Measurements from ENCODE around the gene RHOJ. TPM values are rescaled to one million over a fixed set of nuclear protein-coding genes. Genes with fewer than 3 reads are reported as not detected.

The RHOJ gene
- total and polyA plus RNA-seq, 9 of the 15 experiments (the other 6 are each of a cell fraction or from before 2014, with no cell fraction given): not detected

DNA sequence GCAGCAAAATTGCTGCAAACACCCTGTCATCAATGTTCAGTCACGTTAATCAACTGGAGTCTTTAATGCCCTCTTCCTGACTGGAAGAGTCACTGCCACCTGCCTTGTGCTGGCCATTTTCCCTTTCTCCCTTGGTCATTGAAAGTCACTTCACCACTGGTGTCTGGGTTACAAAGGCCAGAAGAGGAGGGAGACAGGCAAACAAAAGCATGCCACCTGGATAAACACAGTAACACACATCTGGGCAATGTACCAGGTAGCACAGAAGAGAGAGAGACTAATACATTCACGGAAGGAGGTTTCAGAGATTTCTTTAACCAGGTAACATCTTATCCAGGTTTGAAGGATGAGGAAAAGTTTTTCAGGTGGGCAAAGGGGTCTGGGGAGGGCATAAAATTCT lies 81.8 kb downstream of the RHOJ start:
- H3K9ac ChIP-seq (ENCODE audit: insufficient read depth in 1 of 2, low read depth in 2 of 2, low read length in 2 of 2): no peak overlapping the region
- FAIRE-seq (no peak), ATAC-seq (no peak), DNase-seq (ENCODE audit: extremely low read depth in 1 of 4, low spot score in 3 of 4) (no peak)
- in situ Hi-C loops (cut with MboI): loop anchor here (25.0 kb wide), 1 partner anchor 1399 kb away; no protein-coding TSS in a partner anchor
- 0% methylated on average over 1 of the region's 2 CpGs for WGBS (ENCODE audit: insufficient coverage, low coverage, missing lambda C conversion rate)
- H4K20me1 ChIP-seq (replicated peaks; ENCODE audit: control insufficient read depth, insufficient read depth, low read length): no peaks in the 10 kb centered on the region
- H3K4me2 ChIP-seq (ENCODE audit: insufficient read depth, low read length): no peak overlapping the region
- no peaks in the 10 kb centered on the region for H3K4me1 ChIP-seq (replicated peaks in 1 of 2; ENCODE audit: control insufficient read depth in 2 of 2, insufficient read depth in 2 of 2, low read length in 2 of 2)
- POLR2A ChIA-PET: no interaction called here
- H3K4me3 ChIP-seq: no peak overlapping the region
- CTCF ChIA-PET (ENCODE audit: low intra/inter-chr PET ratio): no interaction called here
- no peaks in the 10 kb centered on the region for H3K36me3 ChIP-seq (ENCODE audit: control insufficient read depth, insufficient read depth, low read length)
- no peak overlapping the region for H3K27ac ChIP-seq (ENCODE audit: extremely low read depth, low read depth, low read length)
- H3K27me3 ChIP-seq (ENCODE audit: control insufficient read depth in 2 of 2, insufficient read depth in 2 of 2, low read length in 2 of 2): 0 out of 5 replicates have a peak, but pooled peaks cover 0 to 9% of the 10 kb centered on the region in 2 experiments
- H3K79me2 ChIP-seq (ENCODE audit: control insufficient read depth, insufficient read depth, low read length): no peaks in the 10 kb centered on the region
- no TSS peak for BruUV-seq (replicated peaks)
- no peak overlapping the region for H2AFZ ChIP-seq (ENCODE audit: low read depth, low read length)
- H3K9me3 ChIP-seq (replicated peaks; ENCODE audit: control insufficient read depth, insufficient read depth, low read depth, low read length): no peaks in the 10 kb centered on the region
- intact Hi-C loops (cut with micrococcal nuclease): no loop called here
- H3K9me1 ChIP-seq (ENCODE audit: control insufficient read depth, insufficient read depth, low read length): no peaks in the 10 kb centered on the region
- no peak for TF ChIP-seq ZNF134 (CRISPR knock-in tag; conservative IDR thresholded peaks at IDR 0.05)
- no peak for TF ChIP-seq SETDB1 (IDR thresholded peaks at IDR 0.05; ENCODE audit: low read length)
- TF ChIP-seq ZSCAN32 (CRISPR knock-in tag; IDR thresholded peaks at IDR 0.05): no peak
- no peak for TF ChIP-seq NFIC (IDR thresholded peaks at IDR 0.05)
- no peak for TF ChIP-seq MTA2 (IDR thresholded peaks at IDR 0.05; ENCODE audit: low read depth)
- no peak for TF ChIP-seq TAF15 (IDR thresholded peaks at IDR 0.05; ENCODE audit: low read depth, low read length)
- TF ChIP-seq ZNF224 (CRISPR knock-in tag; IDR thresholded peaks at IDR 0.05): no peak
- TF ChIP-seq FOXK2 (conservative IDR thresholded peaks at IDR 0.05 in 1 of 2, IDR thresholded peaks at IDR 0.05 in 1 of 2; ENCODE audit: low read depth in 2 of 2): no peak
- TF ChIP-seq SMAD4 (CRISPR knock-in tag; conservative IDR thresholded peaks at IDR 0.05): no peak
- TF ChIP-seq LEF1 (IDR thresholded peaks at IDR 0.05): no peak
- TF ChIP-seq NRF1 (conservative IDR thresholded peaks at IDR 0.05 in 1 of 2, IDR thresholded peaks at IDR 0.05 in 1 of 2): no peak
- TF ChIP-seq, protein P1, sequence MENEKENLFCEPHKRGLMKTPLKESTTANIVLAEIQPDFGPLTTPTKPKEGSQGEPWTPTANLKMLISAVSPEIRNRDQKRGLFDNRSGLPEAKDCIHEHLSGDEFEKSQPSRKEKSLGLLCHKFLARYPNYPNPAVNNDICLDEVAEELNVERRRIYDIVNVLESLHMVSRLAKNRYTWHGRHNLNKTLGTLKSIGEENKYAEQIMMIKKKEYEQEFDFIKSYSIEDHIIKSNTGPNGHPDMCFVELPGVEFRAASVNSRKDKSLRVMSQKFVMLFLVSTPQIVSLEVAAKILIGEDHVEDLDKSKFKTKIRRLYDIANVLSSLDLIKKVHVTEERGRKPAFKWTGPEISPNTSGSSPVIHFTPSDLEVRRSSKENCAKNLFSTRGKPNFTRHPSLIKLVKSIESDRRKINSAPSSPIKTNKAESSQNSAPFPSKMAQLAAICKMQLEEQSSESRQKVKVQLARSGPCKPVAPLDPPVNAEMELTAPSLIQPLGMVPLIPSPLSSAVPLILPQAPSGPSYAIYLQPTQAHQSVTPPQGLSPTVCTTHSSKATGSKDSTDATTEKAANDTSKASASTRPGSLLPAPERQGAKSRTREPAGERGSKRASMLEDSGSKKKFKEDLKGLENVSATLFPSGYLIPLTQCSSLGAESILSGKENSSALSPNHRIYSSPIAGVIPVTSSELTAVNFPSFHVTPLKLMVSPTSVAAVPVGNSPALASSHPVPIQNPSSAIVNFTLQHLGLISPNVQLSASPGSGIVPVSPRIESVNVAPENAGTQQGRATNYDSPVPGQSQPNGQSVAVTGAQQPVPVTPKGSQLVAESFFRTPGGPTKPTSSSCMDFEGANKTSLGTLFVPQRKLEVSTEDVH (IDR thresholded peaks at IDR 0.05; ENCODE audit: low read depth, partially characterized antibody): no peak
- no peak for TF ChIP-seq SP2 (IDR thresholded peaks at IDR 0.05; ENCODE audit: extremely low read depth, low read depth, low read length, poor library complexity, severe bottlenecking)
- no peak for TF ChIP-seq SMARCC2 (IDR thresholded peaks at IDR 0.05; ENCODE audit: low read depth)
- TF ChIP-seq JUNB (CRISPR knock-in tag; conservative IDR thresholded peaks at IDR 0.05): no peak
- TF ChIP-seq, protein P2, sequence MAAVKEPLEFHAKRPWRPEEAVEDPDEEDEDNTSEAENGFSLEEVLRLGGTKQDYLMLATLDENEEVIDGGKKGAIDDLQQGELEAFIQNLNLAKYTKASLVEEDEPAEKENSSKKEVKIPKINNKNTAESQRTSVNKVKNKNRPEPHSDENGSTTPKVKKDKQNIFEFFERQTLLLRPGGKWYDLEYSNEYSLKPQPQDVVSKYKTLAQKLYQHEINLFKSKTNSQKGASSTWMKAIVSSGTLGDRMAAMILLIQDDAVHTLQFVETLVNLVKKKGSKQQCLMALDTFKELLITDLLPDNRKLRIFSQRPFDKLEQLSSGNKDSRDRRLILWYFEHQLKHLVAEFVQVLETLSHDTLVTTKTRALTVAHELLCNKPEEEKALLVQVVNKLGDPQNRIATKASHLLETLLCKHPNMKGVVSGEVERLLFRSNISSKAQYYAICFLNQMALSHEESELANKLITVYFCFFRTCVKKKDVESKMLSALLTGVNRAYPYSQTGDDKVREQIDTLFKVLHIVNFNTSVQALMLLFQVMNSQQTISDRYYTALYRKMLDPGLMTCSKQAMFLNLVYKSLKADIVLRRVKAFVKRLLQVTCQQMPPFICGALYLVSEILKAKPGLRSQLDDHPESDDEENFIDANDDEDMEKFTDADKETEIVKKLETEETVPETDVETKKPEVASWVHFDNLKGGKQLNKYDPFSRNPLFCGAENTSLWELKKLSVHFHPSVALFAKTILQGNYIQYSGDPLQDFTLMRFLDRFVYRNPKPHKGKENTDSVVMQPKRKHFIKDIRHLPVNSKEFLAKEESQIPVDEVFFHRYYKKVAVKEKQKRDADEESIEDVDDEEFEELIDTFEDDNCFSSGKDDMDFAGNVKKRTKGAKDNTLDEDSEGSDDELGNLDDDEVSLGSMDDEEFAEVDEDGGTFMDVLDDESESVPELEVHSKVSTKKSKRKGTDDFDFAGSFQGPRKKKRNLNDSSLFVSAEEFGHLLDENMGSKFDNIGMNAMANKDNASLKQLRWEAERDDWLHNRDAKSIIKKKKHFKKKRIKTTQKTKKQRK (IDR thresholded peaks at IDR 0.05; ENCODE audit: borderline replicate concordance, low read depth, low read length): no peak
- no peak for TF ChIP-seq ELF4 (CRISPR knock-in tag; IDR thresholded peaks at IDR 0.05)
- TF ChIP-seq ZNF316 (IDR thresholded peaks at IDR 0.05): no peak
- TF ChIP-seq HMG20B (CRISPR knock-in tag; IDR thresholded peaks at IDR 0.05): no peak
